HepG2 (cell line): ENCODE data around the gene ZSCAN21. TPM values are rescaled to one million over a fixed set of nuclear protein-coding genes. Genes with fewer than 3 reads are reported as not detected.

Experiments
- ATF1 ChIP-seq: IDR thresholded peaks from 2 replicates; pipeline ENCODE4 v1.6.1; 2016; ENCODE audit warnings: mild to moderate bottlenecking, control low read depth
- ATF7 ChIP-seq, 2 experiments: fragments of 450-650 bp in 1 of 2; sonication (generic) in 1 of 2; formaldehyde crosslinking in 1 of 2; IDR thresholded peaks; 2 replicates each; pipeline versions ENCODE4 v1.4.0 to v1.6.1; 2016 to 2020; ENCODE audit warnings: antibody characterized with exemption in 1 of 2, mild to moderate bottlenecking in 1 of 2, missing genetic modification reagents in 1 of 2
- ATM ChIP-seq: fragments of 450-650 bp; IDR thresholded peaks from 2 replicates; pipeline ENCODE4 v1.7.1; 2017; ENCODE audit warnings: mild to moderate bottlenecking, borderline replicate concordance
- CCAR2 ChIP-seq: fragments of 200-400 bp; formaldehyde crosslinking; optimal IDR thresholded peaks from 2 replicates; pipeline ENCODE3; 2018; ENCODE audit warnings: low read depth, mild to moderate bottlenecking, low read length, moderate library complexity
- FLYWCH1 ChIP-seq: sonication (generic); formaldehyde crosslinking; IDR thresholded peaks from 2 replicates; pipeline ENCODE4 v1.8.1; 2023; ENCODE audit warnings: mild to moderate bottlenecking, missing genetic modification reagents
- KDM5A ChIP-seq: fragments of 200-600 bp; sonication (generic); IDR thresholded peaks from 2 replicates; pipeline ENCODE4 v1.7.0; 2018; ENCODE audit warnings: antibody characterized with exemption, mild to moderate bottlenecking, low read length, borderline replicate concordance
- MED8 ChIP-seq: sonication (generic); formaldehyde crosslinking; IDR thresholded peaks from 2 replicates; pipeline ENCODE4 v1.8.1; 2023; ENCODE audit warnings: mild to moderate bottlenecking, missing genetic modification reagents; ENCODE audit not compliant: insufficient replicate concordance
- NR2C2 ChIP-seq: sonication (generic); formaldehyde crosslinking; IDR thresholded peaks from 2 replicates; pipeline ENCODE4 v1.4.0; 2020; ENCODE audit warnings: missing genetic modification reagents, mild to moderate bottlenecking, moderate library complexity, borderline replicate concordance
- PPARG ChIP-seq: conservative IDR thresholded peaks from 2 replicates; pipeline ENCODE4 v1.6.1; 2016; ENCODE audit warnings: missing biosample characterization, missing genetic modification reagents
- SRSF9 ChIP-seq: fragments of 200-400 bp; formaldehyde crosslinking; IDR thresholded peaks from 2 replicates; pipeline ENCODE4 v1.6.1; 2018; ENCODE audit warnings: borderline replicate concordance, mild to moderate bottlenecking, low read depth, low read length; ENCODE audit not compliant: insufficient read depth, poor library complexity, severe bottlenecking
- ZNF17 ChIP-seq: sonication (generic); formaldehyde crosslinking; IDR thresholded peaks from 2 replicates; pipeline ENCODE4 v1.5.0; 2020; ENCODE audit warnings: mild to moderate bottlenecking, missing genetic modification reagents
- ZNF326 ChIP-seq: sonication (generic); formaldehyde crosslinking; IDR thresholded peaks from 2 replicates; pipeline ENCODE4 v1.4.0; 2020; ENCODE audit warnings: missing genetic modification reagents, borderline replicate concordance
- ZNF431 ChIP-seq: sonication (generic); formaldehyde crosslinking; IDR thresholded peaks from 2 replicates; pipeline ENCODE4 v1.9.0; 2022; ENCODE audit warnings: missing genetic modification reagents, low read depth, mild to moderate bottlenecking, borderline replicate concordance
- ZNF549 ChIP-seq: sonication (generic); formaldehyde crosslinking; IDR thresholded peaks from 2 replicates; pipeline ENCODE4 v1.5.0; 2020; ENCODE audit warnings: missing genetic modification reagents
- ZNF678 ChIP-seq: sonication (generic); formaldehyde crosslinking; IDR thresholded peaks from 2 replicates; pipeline ENCODE4 v1.4.0; 2020; ENCODE audit warnings: mild to moderate bottlenecking, missing genetic modification reagents
- ZNF724P ChIP-seq: sonication (generic); formaldehyde crosslinking; IDR thresholded peaks from 2 replicates; pipeline ENCODE4 v1.8.0; 2022; ENCODE audit warnings: missing genetic modification reagents, borderline replicate concordance
- ZNF75D ChIP-seq: sonication (generic); formaldehyde crosslinking; IDR thresholded peaks from 2 replicates; pipeline ENCODE4 v1.8.1; 2023; ENCODE audit warnings: missing genetic modification reagents, mild to moderate bottlenecking, borderline replicate concordance
- ZNF777 ChIP-seq: sonication (generic); formaldehyde crosslinking; IDR thresholded peaks from 2 replicates; pipeline ENCODE4 v1.4.0; 2020; ENCODE audit warnings: missing genetic modification reagents
- polyA plus RNA-seq, 8 experiments: library from polyadenylated mRNA; depleted of rRNA in 3 of 8; stranded (reverse) in 7 of 8; unstranded in 1 of 8; fragments of >200 nt; fragmentation: Illumina TruSeq in 4 of 8; extraction: Trizol in 4 of 8; gene quantifications; 2 replicates each; pipeline versions ENCODE4 v1.2.1 to v1.2.3, GENCODE V29; 2011 to 2016; ENCODE audit warnings: low read depth in 4 of 8, missing spikeins in 1 of 8, mixed read lengths in 1 of 8; ENCODE audit not compliant: insufficient read depth in 1 of 8
- total RNA-seq, 5 experiments: library from RNA; depleted of rRNA; stranded (reverse); fragments of >200 nt; fragmentation: Illumina TruSeq; extraction: Trizol; gene quantifications; 2 replicates each; pipeline ENCODE4 v1.2.3, GENCODE V29; 2016; ENCODE audit warnings: low read depth in 1 of 5
- TF ChIP-seq, protein P1 (sequence below): IDR thresholded peaks from 2 replicates; pipeline ENCODE4 v1.6.1; 2012; ENCODE audit warnings: low read depth, low read length, improper control_type of control experiment
- TF ChIP-seq, protein P2 (sequence below): sonication (generic); formaldehyde crosslinking; IDR thresholded peaks from 2 replicates; pipeline ENCODE4 v1.5.1; 2020; ENCODE audit warnings: mild to moderate bottlenecking, missing genetic modification reagents, borderline replicate concordance
- TF ChIP-seq, protein P3 (sequence below): sonication (generic); formaldehyde crosslinking; conservative IDR thresholded peaks from 2 replicates; pipeline ENCODE4 v1.8.0; 2022; ENCODE audit warnings: missing genetic modification reagents
- TF ChIP-seq, protein P4 (sequence below): sonication (generic); formaldehyde crosslinking; IDR thresholded peaks from 2 replicates; pipeline ENCODE4 v1.5.1; 2020; ENCODE audit warnings: missing genetic modification reagents, mild to moderate bottlenecking, borderline replicate concordance

ZSCAN21 gene
- total and polyA plus RNA-seq, 2 of the 13 experiments (the other 11 are each of a cell fraction or from before 2014, with no cell fraction given): 7.0 to 10.0 TPM

DNA sequence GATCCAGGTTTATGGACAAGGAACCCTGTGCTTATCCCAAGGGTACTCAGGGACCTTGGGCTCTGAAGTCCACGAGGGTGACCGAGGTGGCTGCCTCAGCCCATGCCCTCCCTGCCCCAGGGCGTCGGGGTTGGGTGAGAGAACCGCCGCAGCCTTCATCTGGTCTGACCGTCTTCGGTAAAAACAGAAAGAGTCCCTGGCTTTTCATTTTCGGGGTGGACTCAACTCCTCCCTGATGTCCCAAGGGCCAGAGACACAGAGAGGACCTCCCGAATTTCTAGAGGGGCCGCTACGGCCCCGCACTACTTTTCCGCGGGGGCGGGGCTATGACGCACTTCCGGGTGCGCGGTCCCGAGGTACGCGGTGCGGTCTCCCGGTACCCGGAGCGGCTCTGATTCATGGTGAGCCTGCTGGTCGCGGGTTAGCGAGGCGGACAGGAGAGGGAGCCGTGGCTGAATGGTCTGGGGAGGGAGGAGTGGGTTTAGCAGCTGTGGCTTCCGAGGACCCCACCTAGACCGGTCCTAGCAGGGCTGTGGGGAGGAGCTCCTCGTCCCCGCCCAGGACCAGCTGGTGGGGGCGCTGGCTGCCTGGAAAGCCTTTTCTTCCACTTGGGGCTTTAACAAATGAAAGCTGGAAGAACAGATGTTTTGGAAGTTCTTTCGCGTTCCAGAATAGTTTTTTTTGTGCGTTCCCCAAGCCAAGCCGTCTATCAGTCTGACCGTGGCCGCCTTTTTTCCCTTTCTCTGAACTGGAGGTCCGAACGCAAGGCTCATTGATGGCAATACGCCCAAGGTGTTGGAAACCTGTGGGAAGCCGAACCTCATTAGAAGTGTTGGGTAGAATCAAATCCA, at the start of gene ZSCAN21 (continued):
- peak; percentile 96 for TF ChIP-seq ATF1 (CRISPR knock-in tag)
- TF ChIP-seq ZNF777 (CRISPR knock-in tag): peak; percentile 79
- TF ChIP-seq, protein P1, sequence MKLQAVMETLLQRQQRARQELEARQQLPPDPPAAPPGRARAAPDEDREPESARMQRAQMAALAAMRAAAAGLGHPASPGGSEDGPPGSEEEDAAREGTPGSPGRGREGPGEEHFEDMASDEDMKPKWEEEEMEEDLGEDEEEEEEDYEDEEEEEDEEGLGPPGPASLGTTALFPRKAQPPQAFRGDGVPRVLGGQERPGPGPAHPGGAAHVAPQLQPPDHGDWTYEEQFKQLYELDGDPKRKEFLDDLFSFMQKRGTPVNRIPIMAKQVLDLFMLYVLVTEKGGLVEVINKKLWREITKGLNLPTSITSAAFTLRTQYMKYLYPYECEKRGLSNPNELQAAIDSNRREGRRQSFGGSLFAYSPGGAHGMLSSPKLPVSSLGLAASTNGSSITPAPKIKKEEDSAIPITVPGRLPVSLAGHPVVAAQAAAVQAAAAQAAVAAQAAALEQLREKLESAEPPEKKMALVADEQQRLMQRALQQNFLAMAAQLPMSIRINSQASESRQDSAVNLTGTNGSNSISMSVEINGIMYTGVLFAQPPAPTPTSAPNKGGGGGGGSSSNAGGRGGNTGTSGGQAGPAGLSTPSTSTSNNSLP: no peak
- peak; percentile 84 for TF ChIP-seq NR2C2 (CRISPR knock-in tag)
- no peak for TF ChIP-seq SRSF9
- no peak for TF ChIP-seq ZNF549 (CRISPR knock-in tag)
- TF ChIP-seq, protein P2, sequence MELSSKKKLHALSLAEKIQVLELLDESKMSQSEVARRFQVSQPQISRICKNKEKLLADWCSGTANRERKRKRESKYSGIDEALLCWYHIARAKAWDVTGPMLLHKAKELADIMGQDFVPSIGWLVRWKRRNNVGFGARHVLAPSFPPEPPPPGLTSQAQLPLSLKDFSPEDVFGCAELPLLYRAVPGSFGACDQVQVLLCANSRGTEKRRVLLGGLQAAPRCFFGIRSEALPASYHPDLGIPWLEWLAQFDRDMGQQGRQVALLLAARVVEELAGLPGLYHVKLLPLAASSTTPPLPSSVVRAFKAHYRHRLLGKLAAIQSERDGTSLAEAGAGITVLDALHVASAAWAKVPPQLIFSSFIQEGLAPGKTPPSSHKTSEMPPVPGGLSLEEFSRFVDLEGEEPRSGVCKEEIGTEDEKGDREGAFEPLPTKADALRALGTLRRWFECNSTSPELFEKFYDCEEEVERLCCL (CRISPR knock-in tag): peak; percentile 2; the same call in 1 of the 2 replicates
- TF ChIP-seq, protein P3, sequence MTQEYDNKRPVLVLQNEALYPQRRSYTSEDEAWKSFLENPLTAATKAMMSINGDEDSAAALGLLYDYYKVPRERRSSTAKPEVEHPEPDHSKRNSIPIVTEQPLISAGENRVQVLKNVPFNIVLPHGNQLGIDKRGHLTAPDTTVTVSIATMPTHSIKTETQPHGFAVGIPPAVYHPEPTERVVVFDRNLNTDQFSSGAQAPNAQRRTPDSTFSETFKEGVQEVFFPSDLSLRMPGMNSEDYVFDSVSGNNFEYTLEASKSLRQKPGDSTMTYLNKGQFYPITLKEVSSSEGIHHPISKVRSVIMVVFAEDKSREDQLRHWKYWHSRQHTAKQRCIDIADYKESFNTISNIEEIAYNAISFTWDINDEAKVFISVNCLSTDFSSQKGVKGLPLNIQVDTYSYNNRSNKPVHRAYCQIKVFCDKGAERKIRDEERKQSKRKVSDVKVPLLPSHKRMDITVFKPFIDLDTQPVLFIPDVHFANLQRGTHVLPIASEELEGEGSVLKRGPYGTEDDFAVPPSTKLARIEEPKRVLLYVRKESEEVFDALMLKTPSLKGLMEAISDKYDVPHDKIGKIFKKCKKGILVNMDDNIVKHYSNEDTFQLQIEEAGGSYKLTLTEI (CRISPR knock-in tag): no peak
- no peak for TF ChIP-seq ZNF326 (CRISPR knock-in tag)
- TF ChIP-seq, protein P4, sequence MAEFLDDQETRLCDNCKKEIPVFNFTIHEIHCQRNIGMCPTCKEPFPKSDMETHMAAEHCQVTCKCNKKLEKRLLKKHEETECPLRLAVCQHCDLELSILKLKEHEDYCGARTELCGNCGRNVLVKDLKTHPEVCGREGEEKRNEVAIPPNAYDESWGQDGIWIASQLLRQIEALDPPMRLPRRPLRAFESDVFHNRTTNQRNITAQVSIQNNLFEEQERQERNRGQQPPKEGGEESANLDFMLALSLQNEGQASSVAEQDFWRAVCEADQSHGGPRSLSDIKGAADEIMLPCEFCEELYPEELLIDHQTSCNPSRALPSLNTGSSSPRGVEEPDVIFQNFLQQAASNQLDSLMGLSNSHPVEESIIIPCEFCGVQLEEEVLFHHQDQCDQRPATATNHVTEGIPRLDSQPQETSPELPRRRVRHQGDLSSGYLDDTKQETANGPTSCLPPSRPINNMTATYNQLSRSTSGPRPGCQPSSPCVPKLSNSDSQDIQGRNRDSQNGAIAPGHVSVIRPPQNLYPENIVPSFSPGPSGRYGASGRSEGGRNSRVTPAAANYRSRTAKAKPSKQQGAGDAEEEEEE (CRISPR knock-in tag): no peak
- peak; percentile 63; the same call in 1 of the 2 replicates for TF ChIP-seq KDM5A
- TF ChIP-seq FLYWCH1 (CRISPR knock-in tag): no peak
- TF ChIP-seq ZNF431 (CRISPR knock-in tag): no peak
- TF ChIP-seq ZNF724P: no peak
- no peak for TF ChIP-seq PPARG
- no peak for TF ChIP-seq ZNF75D (CRISPR knock-in tag)
- TF ChIP-seq ATM: no peak
- no peak for TF ChIP-seq ATF7 (IDR thresholded peaks at IDR 0.05)
- no peak for TF ChIP-seq ATF7 (CRISPR knock-in tag; IDR thresholded peaks at IDR 0.05)
- TF ChIP-seq MED8 (CRISPR knock-in tag): no peak
- no peak for TF ChIP-seq CCAR2
- TF ChIP-seq ZNF17 (CRISPR knock-in tag): no peak
- no peak for TF ChIP-seq ZNF678 (CRISPR knock-in tag)
